ENCODE data around the gene GRPEL1.

DNA sequence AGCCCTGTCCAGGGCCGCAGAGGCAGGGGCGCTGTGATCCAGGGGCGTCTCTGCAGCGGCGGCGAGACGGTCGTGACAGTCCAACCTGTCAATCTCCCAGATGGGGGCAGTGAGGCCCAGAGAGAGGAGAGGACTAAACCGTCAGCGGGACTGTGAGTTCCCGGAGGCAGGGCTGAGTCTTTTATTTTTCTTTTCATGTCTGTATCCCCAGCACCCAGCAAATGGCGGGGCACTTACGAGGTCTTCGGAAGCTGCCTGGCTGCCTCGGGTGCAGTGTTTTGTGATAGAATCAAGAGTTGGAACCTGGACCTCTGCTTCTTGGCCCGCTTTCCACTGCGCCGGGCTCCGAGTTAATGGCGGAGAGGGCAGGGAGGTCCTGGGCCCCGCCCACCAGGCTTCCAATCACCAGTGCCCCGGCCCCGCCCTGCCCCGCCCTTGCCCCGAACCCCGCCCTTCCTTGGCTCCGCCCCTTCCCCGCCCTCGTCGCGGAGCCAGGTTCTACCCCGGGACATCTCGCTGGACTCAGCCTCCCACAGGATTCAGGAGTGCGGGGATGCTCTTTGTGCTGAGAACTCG is 35.3 kb upstream of the GRPEL1 start:
- TF ChIP-seq CBX8 (IDR thresholded peaks at IDR 0.05) (no peak), BCL3 (IDR thresholded peaks at IDR 0.05) (0 out of 3 replicates have a peak, but pooled peaks have one; percentile 50)

Data from A549 (cell line).